H1 (cell line): ENCODE results near the gene MARVELD2. TPM values are rescaled to one million over a fixed set of nuclear protein-coding genes. Genes with fewer than 3 reads are reported as not detected.

Experiments used
- CTCF ChIA-PET: fragments of 300-600 bp; sonication (Branson Sonifier 250); formaldehyde crosslinking; loops from one replicate; lab custom pipeline; 2021; ENCODE audit not compliant: partially characterized antibody; lab: Charles Lee
- POLR2A ChIA-PET: fragments of 300-600 bp; sonication (Branson Sonifier 250); formaldehyde crosslinking; loops from one replicate; lab custom pipeline; 2021; ENCODE audit warnings: inconsistent platforms; ENCODE audit not compliant: partially characterized antibody; lab: Charles Lee
- DNase-seq, 2 experiments: peaks; one replicate each; pipeline versions ENCODE4 v3.0.0 to v3.0.0-alpha.2; 2010 to 2022; ENCODE audit warnings: low spot score in 2 of 2, low read depth in 1 of 2, mixed read lengths in 1 of 2
- FAIRE-seq: peaks from 2 replicates; lab custom pipeline; 2011; peaks lifted over from hg19 to GRCh38; lab: Jason Lieb, UNC
- H2AFZ ChIP-seq: 2 replicates; pipeline ENCODE4 v1.8.1; 2012; ENCODE audit warnings: low read length, inconsistent platforms
- H2AK5ac ChIP-seq: 2 replicates; pipeline ENCODE4 v1.6.1; 2013; ENCODE audit warnings: low read depth, low read length
- H2BK120ac ChIP-seq: replicated peaks from 2 replicates; pipeline ENCODE3; 2013; ENCODE audit warnings: low read depth, low read length, inconsistent platforms
- H2BK12ac ChIP-seq: 2 replicates; pipeline ENCODE4 v1.6.1; 2013; ENCODE audit warnings: low read depth, low read length
- H2BK15ac ChIP-seq: 2 replicates; pipeline ENCODE4 v1.6.1; 2013; ENCODE audit warnings: low read length
- H2BK20ac ChIP-seq: 2 replicates; pipeline ENCODE4 v1.6.1; 2013; ENCODE audit warnings: low read length
- H2BK5ac ChIP-seq: 2 replicates; pipeline ENCODE4 v1.6.1; 2013; ENCODE audit warnings: low read depth, low read length
- H3K14ac ChIP-seq: 2 replicates; pipeline ENCODE4 v1.6.1; 2013; ENCODE audit warnings: inconsistent platforms; ENCODE audit not compliant: insufficient read length
- H3K18ac ChIP-seq: 2 replicates; pipeline ENCODE4 v1.6.1; 2013; ENCODE audit warnings: low read length; ENCODE audit errors: extremely low read depth
- H3K23ac ChIP-seq: 2 replicates; pipeline ENCODE4 v1.6.1; 2013; ENCODE audit warnings: inconsistent platforms; ENCODE audit not compliant: insufficient read length
- H3K23me2 ChIP-seq: 2 replicates; pipeline ENCODE4 v1.6.1; 2013; ENCODE audit warnings: low read depth, low read length
- H3K27ac ChIP-seq: 2 replicates; pipeline ENCODE4 v1.6.1; 2011; ENCODE audit warnings: low read depth, low read length, inconsistent platforms
- H3K27me3 ChIP-seq, 4 experiments: replicated peaks in 1 of 4; 1 replicate in 1 of 4; 2 replicates in 3 of 4; pipeline versions ENCODE4 v1.6.1 to v1.8.1; 2011 to 2013; ENCODE audit warnings: low read length in 3 of 4, mild to moderate bottlenecking in 3 of 4, inconsistent platforms in 2 of 4, mixed read lengths in 2 of 4, moderate library complexity in 1 of 4; ENCODE audit not compliant: control insufficient read depth in 3 of 4, insufficient read depth in 3 of 4; ENCODE audit errors: extremely low read depth in 1 of 4
- H3K36me3 ChIP-seq, 4 experiments: 2 replicates each; pipeline versions ENCODE4 v1.6.1 to v1.8.1; 2011 to 2013; ENCODE audit warnings: mild to moderate bottlenecking in 4 of 4, low read length in 3 of 4, moderate library complexity in 2 of 4, control low read depth in 1 of 4, inconsistent platforms in 1 of 4; ENCODE audit not compliant: insufficient read depth in 4 of 4, control insufficient read depth in 2 of 4
- H3K4ac ChIP-seq: replicated peaks from 2 replicates; pipeline ENCODE3; 2013; ENCODE audit warnings: low read length, low read depth, mixed read lengths, inconsistent platforms; ENCODE audit not compliant: insufficient read length
- H3K4me1 ChIP-seq, 4 experiments: replicated peaks in 1 of 4; 1 replicate in 1 of 4; 2 replicates in 3 of 4; pipeline versions ENCODE4 v1.6.1 to v1.8.1; 2011 to 2013; ENCODE audit warnings: low read length in 3 of 4, inconsistent platforms in 2 of 4, mixed read lengths in 1 of 4; ENCODE audit not compliant: insufficient read depth in 4 of 4, control insufficient read depth in 3 of 4
- H3K4me2 ChIP-seq, 2 experiments: 2 replicates each; pipeline versions ENCODE4 v1.6.1 to v1.8.1; 2011 to 2013; ENCODE audit warnings: low read depth in 2 of 2, low read length in 2 of 2, control low read depth in 1 of 2, inconsistent platforms in 1 of 2, mild to moderate bottlenecking in 1 of 2; ENCODE audit not compliant: insufficient read depth in 1 of 2
- H3K4me3 ChIP-seq, 4 experiments: fragments of 200-600, 300-600 bp in 1 of 4; sonication (generic), shearing (Covaris generic), sonication (Bioruptor Twin) in 1 of 4; 2 replicates each; pipeline versions ENCODE4 v1.5.1 to v1.8.1; 2011 to 2016; ENCODE audit warnings: low read length in 4 of 4, low read depth in 3 of 4, control low read depth in 2 of 4, inconsistent platforms in 2 of 4, mild to moderate bottlenecking in 2 of 4, mixed read lengths in 1 of 4, moderate library complexity in 1 of 4; ENCODE audit not compliant: insufficient read depth in 2 of 4; ENCODE audit errors: extremely low read depth in 1 of 4
- H3K56ac ChIP-seq: replicated peaks from 2 replicates; pipeline ENCODE3; 2013; ENCODE audit warnings: low read depth, mild to moderate bottlenecking, mixed read lengths, low read length, inconsistent platforms; ENCODE audit not compliant: insufficient read length
- H3K79me1 ChIP-seq: 2 replicates; pipeline ENCODE4 v1.6.1; 2013; ENCODE audit warnings: low read depth, low read length, control low read depth
- H3K79me2 ChIP-seq, 2 experiments: 2 replicates each; pipeline versions ENCODE4 v1.6.1 to v1.8.1; 2012 to 2013; ENCODE audit warnings: low read length in 2 of 2, mild to moderate bottlenecking in 2 of 2, inconsistent platforms in 1 of 2; ENCODE audit not compliant: insufficient read depth in 2 of 2, control insufficient read depth in 1 of 2
- H3K9ac ChIP-seq, 4 experiments: replicated peaks in 1 of 4; 1 replicate in 1 of 4; 2 replicates in 3 of 4; pipeline versions ENCODE4 v1.6.1 to v1.8.1; 2011 to 2013; ENCODE audit warnings: low read depth in 3 of 4, low read length in 3 of 4, control low read depth in 2 of 4, mild to moderate bottlenecking in 2 of 4, moderate library complexity in 2 of 4, inconsistent platforms in 1 of 4; ENCODE audit errors: extremely low read depth in 1 of 4
- H3K9me3 ChIP-seq, 2 experiments: 2 replicates each; pipeline versions ENCODE4 v1.6.1 to v1.8.1; 2012 to 2013; ENCODE audit warnings: mild to moderate bottlenecking in 2 of 2, moderate library complexity in 2 of 2, control low read depth in 1 of 2, inconsistent platforms in 1 of 2, low read depth in 1 of 2, low read length in 1 of 2, mixed read lengths in 1 of 2; ENCODE audit not compliant: insufficient read depth in 2 of 2
- H4K20me1 ChIP-seq, 2 experiments: replicated peaks in 1 of 2; 2 replicates each; pipeline versions ENCODE3 to v1.8.1; 2011 to 2013; ENCODE audit warnings: inconsistent platforms in 2 of 2, low read length in 2 of 2, mild to moderate bottlenecking in 1 of 2; ENCODE audit not compliant: insufficient read depth in 2 of 2, control insufficient read depth in 1 of 2
- H4K5ac ChIP-seq: 2 replicates; pipeline ENCODE4 v1.6.1; 2013; ENCODE audit warnings: low read length, low read depth, mixed read lengths, inconsistent platforms; ENCODE audit not compliant: insufficient read length
- H4K8ac ChIP-seq: 2 replicates; pipeline ENCODE4 v1.8.0; 2013; ENCODE audit warnings: mild to moderate bottlenecking, moderate library complexity, low read length, inconsistent platforms; ENCODE audit not compliant: insufficient read depth; ENCODE audit errors: extremely low read depth
- H4K91ac ChIP-seq: replicated peaks from 2 replicates; pipeline ENCODE3; 2013; ENCODE audit warnings: low read length, mixed read lengths, inconsistent platforms; ENCODE audit not compliant: insufficient read length
- BCL11A ChIP-seq, 2 experiments: IDR thresholded peaks; one replicate each; pipeline ENCODE4 v1.6.1; 2011; ENCODE audit warnings: low read depth in 2 of 2, low read length in 2 of 2, mild to moderate bottlenecking in 2 of 2
- GTF2F1 ChIP-seq: IDR thresholded peaks from 2 replicates; pipeline ENCODE4 v1.6.1; 2012; ENCODE audit warnings: low read depth, low read length, improper control_type of control experiment, borderline replicate concordance
- MAFK ChIP-seq: IDR thresholded peaks from 2 replicates; pipeline ENCODE4 v1.6.1; 2012; ENCODE audit warnings: low read depth, mild to moderate bottlenecking, improper control_type of control experiment, low read length
- POLR2A ChIP-seq, 2 experiments: IDR thresholded peaks; 1 replicate in 1 of 2; 2 replicates in 1 of 2; pipeline ENCODE4 v1.6.1; 2011; ENCODE audit warnings: low read depth in 2 of 2, low read length in 2 of 2, mild to moderate bottlenecking in 2 of 2; ENCODE audit errors: control extremely low read depth in 1 of 2
- POLR2AphosphoS5 ChIP-seq: IDR thresholded peaks from 2 replicates; pipeline ENCODE4 v1.6.1; 2011; ENCODE audit warnings: low read depth, low read length
- RAD21 ChIP-seq, 2 experiments: IDR thresholded peaks in 1 of 2; conservative IDR thresholded peaks in 1 of 2; 2 replicates each; pipeline ENCODE4 v1.6.1; 2011; ENCODE audit warnings: low read depth in 2 of 2, low read length in 2 of 2, improper control_type of control experiment in 1 of 2, inconsistent platforms in 1 of 2, mild to moderate bottlenecking in 1 of 2, moderate library complexity in 1 of 2
- SUZ12 ChIP-seq: fragments of 200-600 bp; sonication (generic); IDR thresholded peaks from 2 replicates; pipeline ENCODE4 v1.6.1; 2012; ENCODE audit warnings: mild to moderate bottlenecking, inconsistent platforms, low read length, moderate library complexity, mixed read lengths
- TAF7 ChIP-seq: optimal IDR thresholded peaks from 2 replicates; pipeline ENCODE3; 2011; ENCODE audit warnings: low read depth, mild to moderate bottlenecking, inconsistent platforms, low read length, moderate library complexity, borderline replicate concordance
- YY1 ChIP-seq: IDR thresholded peaks from 2 replicates; pipeline ENCODE4 v1.6.1; 2011; ENCODE audit warnings: low read depth, mild to moderate bottlenecking, low read length
- WGBS, 2 experiments: shearing (Covaris generic) in 1 of 2; methylation state at CpG; one replicate each; pipeline versions ENCODE4 v1.1.6 to v1.1.7; 2013 to 2015; ENCODE audit warnings: low lambda C conversion rate in 2 of 2, mixed read lengths in 2 of 2, inconsistent platforms in 1 of 2, low coverage in 1 of 2, missing lambda C conversion rate in 1 of 2; ENCODE audit not compliant: insufficient replicate concordance in 2 of 2, insufficient coverage in 1 of 2, insufficient read length in 1 of 2; ENCODE audit errors: extremely low coverage in 1 of 2, missing lambda C conversion rate in 1 of 2; 5-methylcytosine and 5-hydroxymethylcytosine counted together
- polyA plus RNA-seq, 7 experiments: library from polyadenylated mRNA; depleted of rRNA in 3 of 7; stranded (reverse) in 5 of 7; unstranded in 2 of 7; fragments of >200 nt in 5 of 7; fragments of 200-250 nt in 2 of 7; gene quantifications; 1 replicate in 5 of 7; 2 replicates in 1 of 7; 4 replicates in 1 of 7; pipeline versions ENCODE4 v1.2.1 to v1.2.3, GENCODE V29; 2011 to 2013; ENCODE audit warnings: missing spikeins in 2 of 7, mixed read lengths in 2 of 7
- total RNA-seq: library from RNA; stranded (reverse); fragmentation: NEBNext Ultra II Directional; extraction: Animal tissue kit (Norgen Biotek cat#: 25700); gene quantifications from 2 replicates; pipeline ENCODE4 v1.2.1, GENCODE V29; 2021

The MARVELD2 gene
- total and polyA plus RNA-seq, 2 of the 8 experiments (the other 6 are each of a cell fraction or from before 2014, with no cell fraction given), result 18.7 to 31.0 TPM

GRCh38 chr5:69468631-69469030 is 53.7 kb downstream of the MARVELD2 start:
- Histone ChIP-seq H2BK20ac (no peak overlapping the region), H2AFZ (no peak overlapping the region), H3K9ac (no peak overlapping the region), H2BK5ac (no peak overlapping the region), H3K56ac (no peak overlapping the region), H3K4me3 (no peak overlapping the region), H3K4ac (no peak overlapping the region), H3K18ac (no peak overlapping the region), H4K5ac (no peak overlapping the region), H3K23ac (no peak overlapping the region), H3K79me1 (no peaks in the 10 kb centered on the region), H4K20me1 (no peaks in the 10 kb centered on the region), H3K14ac (no peak overlapping the region), H2BK12ac (no peak overlapping the region), H3K36me3 (no peaks in the 10 kb centered on the region), H4K91ac (no peak overlapping the region), H3K27me3 (no peaks in the 10 kb centered on the region), H3K23me2 (no peaks in the 10 kb centered on the region), H3K27ac (no peak overlapping the region), H4K8ac (no peak overlapping the region), H2AK5ac (no peak overlapping the region), H3K9me3 (no peaks in the 10 kb centered on the region), H2BK15ac (no peak overlapping the region), H3K4me2 (no peak overlapping the region), H3K79me2 (no peaks in the 10 kb centered on the region), H2BK120ac (no peak overlapping the region), H3K4me1 (no peaks in the 10 kb centered on the region)
- ChIA-PET CTCF (interaction anchor here (1.3 kb wide), 1 partner anchor 444 kb away, joined by 3 read pairs; no protein-coding TSS in a partner anchor), POLR2A (interaction anchor here (1.1 kb wide), 1 partner anchor 28 kb away, joined by 4 read pairs; no protein-coding TSS in a partner anchor)
- WGBS, 2 experiments, result 100% methylated on average over 1 of the region's 1 CpG; no CpG with 5 or more reads in 1 of the 2 experiments
- TF ChIP-seq GTF2F1, result no peak
- TF ChIP-seq POLR2AphosphoS5, result no peak
- no peak for TF ChIP-seq RAD21 (IDR thresholded peaks at IDR 0.05 in 1 of 2, conservative IDR thresholded peaks at IDR 0.05 in 1 of 2; ENCODE audit: low read depth in 2 of 2, low read length in 2 of 2)
- no peak for TF ChIP-seq TAF7
- no peak for TF ChIP-seq SUZ12
- no peak for TF ChIP-seq YY1
- no peak for TF ChIP-seq POLR2A (IDR thresholded peaks at IDR 0.05; ENCODE audit: control extremely low read depth in 1 of 2, low read depth in 2 of 2, low read length in 2 of 2)
- TF ChIP-seq BCL11A (IDR thresholded peaks at IDR 0.05; ENCODE audit: low read depth in 2 of 2, low read length in 2 of 2), result no peak
- TF ChIP-seq MAFK, result no peak
- no peak for DNase-seq
- FAIRE-seq, result no peak
